ENCODE measurements around the gene COQ5.
A peak's percentile ranks its signal among the peaks of the same experiment; 100 is the strongest.

- peak; percentile 73 to 81 for TF ChIP-seq POLR2A (IDR thresholded peaks at IDR 0.05)
- TF ChIP-seq, protein P1, sequence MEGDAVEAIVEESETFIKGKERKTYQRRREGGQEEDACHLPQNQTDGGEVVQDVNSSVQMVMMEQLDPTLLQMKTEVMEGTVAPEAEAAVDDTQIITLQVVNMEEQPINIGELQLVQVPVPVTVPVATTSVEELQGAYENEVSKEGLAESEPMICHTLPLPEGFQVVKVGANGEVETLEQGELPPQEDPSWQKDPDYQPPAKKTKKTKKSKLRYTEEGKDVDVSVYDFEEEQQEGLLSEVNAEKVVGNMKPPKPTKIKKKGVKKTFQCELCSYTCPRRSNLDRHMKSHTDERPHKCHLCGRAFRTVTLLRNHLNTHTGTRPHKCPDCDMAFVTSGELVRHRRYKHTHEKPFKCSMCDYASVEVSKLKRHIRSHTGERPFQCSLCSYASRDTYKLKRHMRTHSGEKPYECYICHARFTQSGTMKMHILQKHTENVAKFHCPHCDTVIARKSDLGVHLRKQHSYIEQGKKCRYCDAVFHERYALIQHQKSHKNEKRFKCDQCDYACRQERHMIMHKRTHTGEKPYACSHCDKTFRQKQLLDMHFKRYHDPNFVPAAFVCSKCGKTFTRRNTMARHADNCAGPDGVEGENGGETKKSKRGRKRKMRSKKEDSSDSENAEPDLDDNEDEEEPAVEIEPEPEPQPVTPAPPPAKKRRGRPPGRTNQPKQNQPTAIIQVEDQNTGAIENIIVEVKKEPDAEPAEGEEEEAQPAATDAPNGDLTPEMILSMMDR (IDR thresholded peaks at IDR 0.05), result peak; percentile 86 to 94 (median 91)
- TF ChIP-seq POLR2AphosphoS5 (IDR thresholded peaks at IDR 0.05), result peak; percentile 85
- no peak for TF ChIP-seq EP300 (IDR thresholded peaks at IDR 0.05)
These were observed 59.4 kb downstream of the COQ5 start, which contains the start of gene SRSF9 for GRCh38 chr12:120469450-120470149.

Measured in gastroesophageal sphincter (tissue), 3 donors.